Gastrocnemius medialis (tissue), 4 donors: ENCODE measurements around the gene ARHGAP6.

Experiments used
- POLR2A ChIP-seq, 2 donors: fragments of 450-650 bp; IDR thresholded peaks; one replicate each; pipeline ENCODE4 v1.6.1; 2017; ENCODE audit warnings: antibody characterized with exemption in 2 of 2, mild to moderate bottlenecking in 2 of 2, moderate library complexity in 2 of 2
- TF ChIP-seq, protein P1 (sequence below), 5 experiments: fragments of 450-650 bp in 3 of 5; fragments of 200-600 bp in 2 of 5; sonication (generic) in 2 of 5; IDR thresholded peaks in 4 of 5; conservative IDR thresholded peaks in 1 of 5; 1 replicate in 4 of 5; 2 replicates in 1 of 5; pipeline ENCODE4 v1.5.1; 2016 to 2019; ENCODE audit warnings: antibody characterized with exemption in 5 of 5, mild to moderate bottlenecking in 3 of 5, moderate library complexity in 3 of 5

DNA sequence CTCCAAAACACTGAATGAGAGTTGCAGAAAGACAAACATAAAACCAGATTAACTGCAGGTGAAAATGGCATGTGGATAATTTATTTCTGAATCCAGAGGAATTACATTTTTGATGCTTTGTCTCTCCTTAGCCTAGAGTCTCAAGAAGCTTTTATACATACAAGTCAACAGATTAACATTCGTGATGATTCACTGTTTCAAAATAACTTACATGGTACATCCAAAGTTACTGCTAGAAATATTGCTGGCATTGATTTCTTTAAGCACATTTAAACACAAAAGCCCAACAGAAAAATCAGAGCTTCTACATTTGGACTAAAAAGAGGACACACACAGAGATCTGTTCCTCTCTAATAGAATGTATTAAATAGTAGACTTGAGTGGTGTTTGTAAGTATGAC, 266.9 kb downstream of the ARHGAP6 start:
- TF ChIP-seq, protein P1, sequence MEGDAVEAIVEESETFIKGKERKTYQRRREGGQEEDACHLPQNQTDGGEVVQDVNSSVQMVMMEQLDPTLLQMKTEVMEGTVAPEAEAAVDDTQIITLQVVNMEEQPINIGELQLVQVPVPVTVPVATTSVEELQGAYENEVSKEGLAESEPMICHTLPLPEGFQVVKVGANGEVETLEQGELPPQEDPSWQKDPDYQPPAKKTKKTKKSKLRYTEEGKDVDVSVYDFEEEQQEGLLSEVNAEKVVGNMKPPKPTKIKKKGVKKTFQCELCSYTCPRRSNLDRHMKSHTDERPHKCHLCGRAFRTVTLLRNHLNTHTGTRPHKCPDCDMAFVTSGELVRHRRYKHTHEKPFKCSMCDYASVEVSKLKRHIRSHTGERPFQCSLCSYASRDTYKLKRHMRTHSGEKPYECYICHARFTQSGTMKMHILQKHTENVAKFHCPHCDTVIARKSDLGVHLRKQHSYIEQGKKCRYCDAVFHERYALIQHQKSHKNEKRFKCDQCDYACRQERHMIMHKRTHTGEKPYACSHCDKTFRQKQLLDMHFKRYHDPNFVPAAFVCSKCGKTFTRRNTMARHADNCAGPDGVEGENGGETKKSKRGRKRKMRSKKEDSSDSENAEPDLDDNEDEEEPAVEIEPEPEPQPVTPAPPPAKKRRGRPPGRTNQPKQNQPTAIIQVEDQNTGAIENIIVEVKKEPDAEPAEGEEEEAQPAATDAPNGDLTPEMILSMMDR (IDR thresholded peaks at IDR 0.05 in 4 of 5, conservative IDR thresholded peaks at IDR 0.05 in 1 of 5), result no peak
- TF ChIP-seq POLR2A (IDR thresholded peaks at IDR 0.05), result no peak
